ENCODE data around the gene SYNDIG1L. TPM values are rescaled to one million over a fixed set of nuclear protein-coding genes. Genes with fewer than 3 reads are reported as not detected.

Gene SYNDIG1L
- total RNA-seq (2014; rRNA removed; shearing (Covaris generic)): not detected in 2 replicates

DNA sequence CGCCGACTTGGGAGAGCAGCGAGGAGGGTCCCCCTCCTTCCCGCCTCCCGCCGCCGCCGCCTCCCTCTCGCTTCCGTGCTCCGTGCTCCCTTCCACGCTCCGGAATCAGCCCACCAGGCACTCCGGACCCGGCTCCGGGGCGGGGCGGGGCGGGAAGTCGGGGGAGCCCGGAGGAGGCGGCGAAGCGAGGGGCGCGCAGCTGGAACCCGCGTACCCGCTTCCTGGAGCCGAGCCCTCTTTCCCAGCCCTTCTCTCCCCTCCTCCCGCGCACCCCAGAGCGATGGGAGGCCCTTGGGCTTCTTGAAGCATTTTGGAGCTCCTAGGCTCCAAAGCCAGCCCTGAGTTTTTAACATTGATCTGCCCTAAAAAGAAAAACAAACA lies at the start of gene SYNDIG1L:
SYNDIG1L (minus strand) TSS at position 9 of the 381 bp plus-strand sequence. CDS start 16,466 bp downstream, outside the sequence.
- H3K4me1 ChIP-seq (replicated peaks): no peaks in the 10 kb centered on the region
- no peaks in the 10 kb centered on the region for H3K36me3 ChIP-seq
- H3K27me3 ChIP-seq (replicated peaks): peaks cover 11% of the 10 kb centered on the region
- no peak within 1 kb of the TSS for H3K27ac ChIP-seq
- DNase-seq (ENCODE audit: low read depth in 1 of 2, low spot score in 2 of 2): no peak
- no peaks in the 10 kb centered on the region for H3K9me3 ChIP-seq (replicated peaks)
- H3K4me3 ChIP-seq: no peak within 1 kb of the TSS

DNA sequence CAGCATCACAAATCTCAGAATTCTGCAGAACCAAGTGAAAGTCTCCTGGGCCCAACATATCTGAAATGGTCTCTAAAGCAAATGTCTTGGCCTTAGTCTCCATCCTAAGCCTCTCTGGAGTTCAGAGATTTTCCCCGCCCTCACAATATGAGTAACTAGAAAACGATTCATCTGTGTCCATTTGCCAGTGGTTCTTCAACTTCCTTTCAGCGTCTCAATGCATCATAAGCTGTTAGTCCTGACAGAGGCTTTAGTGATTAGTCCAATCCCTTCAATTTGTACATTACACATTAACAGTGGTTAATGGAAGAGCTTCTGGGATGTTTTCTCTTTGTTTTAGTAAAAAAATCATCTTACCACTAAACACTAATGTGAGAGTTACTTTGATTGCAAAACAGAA lies 49.7 kb upstream of the SYNDIG1L start:
- no peak for DNase-seq (ENCODE audit: low read depth in 1 of 2, low spot score in 2 of 2)

DNA sequence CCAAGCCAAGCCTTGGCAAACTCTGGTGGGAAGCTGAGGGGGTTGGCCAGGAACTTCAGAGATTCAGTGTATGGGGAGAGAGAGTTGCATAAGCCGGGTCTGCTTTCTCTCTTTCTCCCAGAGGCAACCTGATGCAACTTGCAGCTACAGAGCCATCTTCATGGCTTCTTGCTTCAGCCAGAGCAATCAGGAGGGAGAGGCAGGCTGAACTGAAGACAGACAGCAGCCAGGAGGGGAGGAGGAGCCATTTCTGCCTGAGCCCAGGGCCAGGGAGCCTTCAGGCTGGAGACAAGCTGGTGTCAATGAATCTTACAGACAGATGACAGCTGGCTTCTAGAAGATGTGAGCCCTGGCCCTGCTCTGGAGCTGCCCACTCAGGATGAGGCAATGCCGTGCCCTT lies 48.4 kb upstream of the SYNDIG1L start:
- no peak overlapping the region for H3K27ac ChIP-seq
- no peaks in the 10 kb centered on the region for H3K27me3 ChIP-seq (replicated peaks)

More for the DNA sequence above, 49.7 kb upstream of the SYNDIG1L start:
- H3K27me3 ChIP-seq (replicated peaks): no peaks in the 10 kb centered on the region
- H3K4me3 ChIP-seq: no peak overlapping the region
- H3K36me3 ChIP-seq: no peaks in the 10 kb centered on the region; the same call in 1 of the 2 replicates
- H3K9me3 ChIP-seq (replicated peaks): no peaks in the 10 kb centered on the region; the same call in 1 of the 2 replicates
- H3K4me1 ChIP-seq (replicated peaks): no peaks in the 10 kb centered on the region
- H3K27ac ChIP-seq: no peak overlapping the region

DNA sequence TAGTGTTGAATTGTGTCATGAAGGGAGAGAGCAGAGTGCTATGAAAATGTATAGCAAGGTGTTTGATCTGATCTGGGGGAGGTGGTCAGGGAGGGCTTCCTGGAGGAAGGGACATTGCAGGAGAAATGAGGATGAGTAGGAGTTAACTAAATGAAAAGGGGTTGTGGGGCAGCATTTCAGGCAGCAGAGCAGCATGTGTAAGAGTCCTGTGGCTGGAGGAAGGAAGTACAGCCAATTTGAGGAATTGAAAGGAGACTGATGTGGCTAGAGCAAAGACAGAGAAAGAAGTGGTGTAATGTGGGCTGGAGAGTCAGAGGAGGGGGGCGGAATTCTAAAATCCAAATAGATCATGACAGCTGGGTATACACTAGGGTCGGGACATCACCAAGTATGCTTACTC lies 46.6 kb upstream of the SYNDIG1L start:
- no peaks in the 10 kb centered on the region; the same call in 1 of the 2 replicates for H3K4me1 ChIP-seq (replicated peaks)
- H3K27ac ChIP-seq: no peak overlapping the region
- no peaks in the 10 kb centered on the region; the same call in 1 of the 2 replicates for H3K9me3 ChIP-seq (replicated peaks)
- no peaks in the 10 kb centered on the region for H3K27me3 ChIP-seq (replicated peaks)
- H3K4me3 ChIP-seq: no peak overlapping the region
- no peak for DNase-seq (ENCODE audit: low read depth in 1 of 2, low spot score in 2 of 2)
- H3K36me3 ChIP-seq: no peaks in the 10 kb centered on the region

More for the DNA sequence above, 48.4 kb upstream of the SYNDIG1L start:
- Histone ChIP-seq H3K4me3 (no peak overlapping the region), H3K36me3 (no peaks in the 10 kb centered on the region; the same call in 1 of the 2 replicates), H3K9me3 (replicated peaks) (no peaks in the 10 kb centered on the region; the same call in 1 of the 2 replicates), H3K4me1 (replicated peaks) (no peaks in the 10 kb centered on the region; the same call in 1 of the 2 replicates)
- DNase-seq (ENCODE audit: low read depth in 1 of 2, low spot score in 2 of 2): no peak

DNA sequence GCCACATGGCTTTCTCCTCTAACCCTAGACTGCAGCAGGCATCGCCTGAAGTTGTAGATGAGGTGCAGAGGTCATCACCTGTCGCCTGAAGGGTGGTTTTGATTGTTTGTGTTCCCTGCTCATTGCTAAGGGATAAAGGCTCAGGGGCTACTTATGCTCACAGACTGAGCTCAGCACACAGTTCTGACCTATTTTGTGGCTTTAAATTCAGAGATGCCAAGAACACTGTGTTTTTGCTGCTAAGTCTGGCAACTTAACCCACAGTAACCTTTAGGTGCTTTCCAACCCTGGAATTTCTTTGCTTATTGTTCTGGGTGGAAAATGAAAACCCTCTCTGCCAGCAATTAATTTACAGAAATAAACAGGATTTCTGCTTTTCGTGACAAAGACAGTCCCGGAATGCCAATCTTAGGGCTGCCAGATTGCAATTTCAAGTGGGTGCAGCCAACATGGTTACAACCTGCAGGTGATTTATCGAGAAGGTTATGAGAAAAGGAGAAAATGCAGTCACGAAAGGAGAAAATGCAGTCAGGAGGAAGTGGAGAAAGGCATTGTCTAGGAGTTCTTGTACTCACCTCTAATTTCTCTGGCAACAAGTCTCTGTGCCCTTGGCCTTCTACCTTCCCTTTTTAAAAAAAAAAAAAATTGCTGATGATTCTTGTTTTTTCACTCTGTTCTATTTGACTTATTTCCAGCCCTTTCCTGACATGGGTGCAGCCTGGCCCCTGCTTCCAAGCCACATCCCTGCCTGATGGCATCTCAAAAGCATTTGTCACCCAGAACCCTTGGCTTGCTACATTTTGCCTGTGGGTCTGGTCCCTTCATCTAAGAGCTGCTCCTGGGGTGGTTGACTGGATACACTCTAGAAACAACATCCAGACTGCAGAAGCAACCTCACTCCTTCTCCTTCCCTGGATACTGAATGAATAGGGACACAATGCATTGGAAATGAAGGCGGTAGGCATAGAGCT lies 43.8 kb upstream of the SYNDIG1L start:
- Histone ChIP-seq H3K27me3 (replicated peaks) (no peaks in the 10 kb centered on the region), H3K9me3 (replicated peaks) (no peaks in the 10 kb centered on the region; the same call in 1 of the 2 replicates), H3K4me1 (replicated peaks) (no peaks in the 10 kb centered on the region; the same call in 1 of the 2 replicates), H3K27ac (no peak overlapping the region), H3K36me3 (no peaks in the 10 kb centered on the region), H3K4me3 (no peak overlapping the region)
- DNase-seq (ENCODE audit: low read depth in 1 of 2, low spot score in 2 of 2): no peak

DNA sequence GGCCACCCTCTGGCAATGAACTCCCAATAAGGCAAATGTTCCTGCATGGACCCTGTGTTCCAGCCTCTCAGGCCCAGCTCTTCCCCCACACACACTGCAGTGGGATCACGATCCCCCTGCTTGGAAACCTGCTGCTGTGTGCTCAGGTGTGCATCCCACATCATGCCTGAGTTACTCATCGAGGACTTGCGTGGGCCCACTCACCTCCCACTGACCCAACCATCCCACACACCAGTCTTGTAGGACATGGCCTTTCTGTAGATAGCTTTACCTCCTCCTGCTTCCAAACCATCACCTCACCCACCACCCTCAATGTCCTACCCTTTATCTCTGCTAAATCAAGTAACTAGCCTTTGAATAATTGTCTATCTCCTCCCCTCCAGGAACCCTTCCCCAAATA lies 42.5 kb upstream of the SYNDIG1L start:
- Histone ChIP-seq H3K9me3 (replicated peaks) (no peaks in the 10 kb centered on the region), H3K27ac (no peak overlapping the region), H3K4me1 (replicated peaks) (no peaks in the 10 kb centered on the region; the same call in 1 of the 2 replicates), H3K27me3 (replicated peaks) (no peaks in the 10 kb centered on the region), H3K4me3 (no peak overlapping the region), H3K36me3 (no peaks in the 10 kb centered on the region)
- DNase-seq (ENCODE audit: low read depth in 1 of 2, low spot score in 2 of 2): no peak

DNA sequence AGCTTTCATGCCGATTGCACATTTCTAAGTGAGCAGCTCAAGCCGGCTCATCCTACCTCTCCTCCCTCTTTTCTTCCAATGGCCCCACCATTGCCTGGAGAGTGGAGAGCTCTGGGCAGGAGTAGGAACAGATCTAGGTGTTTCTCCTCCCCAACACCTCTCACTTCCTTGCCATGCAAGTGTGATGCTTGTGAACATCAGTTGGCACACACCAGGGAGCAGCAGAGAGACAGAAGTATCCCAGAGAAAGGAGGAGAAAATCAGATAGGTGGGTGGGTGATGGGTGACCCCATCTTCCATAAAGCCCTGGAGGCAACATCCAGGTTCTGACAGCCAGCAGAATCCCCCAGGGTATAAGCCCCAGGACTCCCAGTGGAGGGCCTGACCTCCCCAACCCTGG lies 39.3 kb upstream of the SYNDIG1L start:
- H3K36me3 ChIP-seq: no peaks in the 10 kb centered on the region
- H3K27ac ChIP-seq: no peak overlapping the region
- H3K27me3 ChIP-seq (replicated peaks): no peaks in the 10 kb centered on the region
- no peak overlapping the region for H3K4me3 ChIP-seq
- H3K9me3 ChIP-seq (replicated peaks): no peaks in the 10 kb centered on the region
- H3K4me1 ChIP-seq (replicated peaks): no peaks in the 10 kb centered on the region; the same call in 1 of the 2 replicates
- no peak for DNase-seq (ENCODE audit: low read depth in 1 of 2, low spot score in 2 of 2)

DNA sequence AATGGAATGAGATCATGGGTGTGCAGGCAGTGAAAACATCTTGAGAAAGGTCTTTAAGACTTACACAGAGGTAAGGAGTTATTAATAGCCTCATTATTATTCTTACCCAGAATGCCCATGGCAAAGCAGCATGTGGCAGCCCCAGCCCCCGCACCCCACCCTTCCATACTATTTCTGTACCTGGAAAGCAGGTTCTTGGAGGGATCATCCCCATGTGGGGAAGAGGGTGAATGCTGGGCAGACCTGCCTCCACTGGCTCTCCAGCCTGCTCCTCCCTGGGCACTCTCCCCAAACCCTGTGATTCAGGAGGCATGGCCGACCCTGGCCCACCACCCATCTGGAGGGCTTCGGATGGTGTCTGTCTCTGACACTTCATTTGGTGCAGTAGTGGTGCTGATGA lies 38.8 kb upstream of the SYNDIG1L start:
- peaks cover 3% of the 10 kb centered on the region for H3K4me1 ChIP-seq (replicated peaks)
- no peak overlapping the region for H3K27ac ChIP-seq
- no peaks in the 10 kb centered on the region for H3K27me3 ChIP-seq (replicated peaks)
- H3K36me3 ChIP-seq: no peaks in the 10 kb centered on the region
- no peak overlapping the region for H3K4me3 ChIP-seq
- no peak for DNase-seq (ENCODE audit: low read depth in 1 of 2, low spot score in 2 of 2)
- H3K9me3 ChIP-seq (replicated peaks): no peaks in the 10 kb centered on the region

DNA sequence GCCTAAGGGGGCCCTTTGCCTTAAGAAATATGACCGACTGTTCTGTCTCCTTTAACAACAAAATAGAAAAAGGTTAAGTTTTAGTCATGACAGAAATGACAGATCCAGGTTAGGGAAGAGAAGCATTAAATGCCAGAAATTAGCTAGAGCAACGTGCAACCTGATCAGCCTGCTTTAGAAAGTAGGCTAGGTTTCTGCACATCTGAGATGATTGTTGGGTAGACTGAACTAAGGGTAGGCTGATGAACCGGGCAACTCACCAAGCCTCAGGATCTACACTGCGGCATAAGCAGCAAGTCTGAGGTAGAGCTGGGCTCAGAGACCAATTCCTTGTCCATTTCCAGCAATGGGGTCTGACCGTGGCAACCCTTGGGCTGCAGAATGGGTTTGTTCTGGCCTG lies 37.7 kb upstream of the SYNDIG1L start:
- Histone ChIP-seq H3K9me3 (replicated peaks) (no peaks in the 10 kb centered on the region), H3K4me1 (replicated peaks) (peaks cover 8% of the 10 kb centered on the region), H3K27me3 (replicated peaks) (no peaks in the 10 kb centered on the region), H3K27ac (no peak overlapping the region), H3K4me3 (no peak overlapping the region), H3K36me3 (no peaks in the 10 kb centered on the region)
- DNase-seq (ENCODE audit: low read depth in 1 of 2, low spot score in 2 of 2): no peak

DNA sequence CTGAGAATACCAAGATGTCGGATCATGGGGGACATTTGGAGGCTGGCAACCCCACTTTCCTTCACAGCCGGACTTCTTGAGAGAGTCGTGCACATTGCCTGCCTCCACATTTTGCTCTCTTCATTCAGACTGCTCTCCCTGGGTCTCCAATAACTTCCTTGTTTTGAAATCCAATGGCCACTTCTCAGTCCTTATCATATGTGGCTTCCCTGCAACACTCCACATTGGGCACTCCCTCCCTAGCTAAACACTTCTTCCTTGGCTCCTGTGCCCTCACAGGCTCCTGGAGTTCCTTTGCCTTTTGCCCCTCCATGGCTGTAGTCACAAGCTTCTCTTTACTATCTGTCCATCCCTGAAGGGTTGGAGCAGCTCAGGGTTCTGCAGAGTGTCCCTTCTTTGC lies 37.0 kb upstream of the SYNDIG1L start:
- no peaks in the 10 kb centered on the region for H3K9me3 ChIP-seq (replicated peaks)
- no peak overlapping the region for H3K27ac ChIP-seq
- DNase-seq (ENCODE audit: low read depth in 1 of 2, low spot score in 2 of 2): no peak
- no peaks in the 10 kb centered on the region for H3K36me3 ChIP-seq
- no peak overlapping the region for H3K4me3 ChIP-seq
- H3K27me3 ChIP-seq (replicated peaks): no peaks in the 10 kb centered on the region
- H3K4me1 ChIP-seq (replicated peaks): peaks cover 8% of the 10 kb centered on the region

DNA sequence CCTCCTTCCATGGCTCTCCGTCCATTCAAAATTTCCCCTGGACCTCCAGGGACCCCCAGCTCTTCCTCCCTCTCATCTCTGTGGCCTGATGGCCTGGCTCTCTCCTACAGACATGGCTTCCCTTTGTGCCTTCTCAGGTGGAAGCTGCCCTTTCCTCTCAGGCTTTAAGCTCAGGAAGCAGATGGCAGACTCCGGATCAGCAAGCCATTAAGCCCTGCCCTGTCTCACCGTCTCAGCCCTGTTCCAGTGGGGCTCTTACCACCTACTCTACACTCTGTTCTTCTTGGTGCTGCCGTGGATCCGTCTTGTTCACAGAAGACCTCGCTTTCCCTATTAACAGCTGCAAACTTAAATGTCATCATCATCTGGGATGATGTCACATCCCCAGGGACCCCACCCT lies 34.0 kb upstream of the SYNDIG1L start:
- H3K4me3 ChIP-seq: no peak overlapping the region
- no peak overlapping the region for H3K27ac ChIP-seq
- peaks cover 8% of the 10 kb centered on the region for H3K4me1 ChIP-seq (replicated peaks)
- no peaks in the 10 kb centered on the region for H3K36me3 ChIP-seq
- H3K9me3 ChIP-seq (replicated peaks): no peaks in the 10 kb centered on the region
- no peak for DNase-seq (ENCODE audit: low read depth in 1 of 2, low spot score in 2 of 2)
- no peaks in the 10 kb centered on the region for H3K27me3 ChIP-seq (replicated peaks)

DNA sequence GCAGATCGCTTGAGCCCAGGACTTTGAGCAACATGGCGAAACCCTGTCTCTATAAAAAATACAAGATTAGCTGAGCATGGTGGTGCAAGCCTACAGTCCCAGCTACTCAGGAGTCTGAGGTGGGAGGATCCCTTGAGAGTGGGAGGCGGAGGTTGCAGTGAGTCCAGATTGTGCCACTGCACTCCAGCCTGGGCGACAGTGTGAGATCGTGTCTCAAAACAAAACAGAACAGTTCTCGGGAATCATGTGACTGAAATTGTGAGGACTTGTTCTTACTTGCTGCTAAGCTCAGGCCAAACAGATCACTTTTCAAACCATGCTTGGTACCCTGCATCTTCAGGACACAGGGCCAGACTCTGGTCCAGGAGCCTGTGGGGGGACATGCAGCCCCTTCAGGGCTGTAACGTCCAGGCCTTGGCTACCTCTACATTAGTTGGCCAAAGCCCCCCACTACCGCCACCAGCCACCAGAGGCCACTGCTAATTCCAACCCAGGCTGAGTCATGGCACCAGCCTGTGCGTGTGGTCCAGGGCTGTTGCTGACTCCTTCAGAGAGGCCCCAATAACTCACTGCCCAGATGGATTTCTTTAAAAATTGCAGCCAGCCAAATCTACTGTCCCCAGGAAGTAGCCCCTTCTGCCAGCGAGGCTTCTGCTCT lies 33.4 kb upstream of the SYNDIG1L start:
- peaks cover 8% of the 10 kb centered on the region for H3K4me1 ChIP-seq (replicated peaks)
- H3K4me3 ChIP-seq: no peak overlapping the region
- H3K36me3 ChIP-seq: no peaks in the 10 kb centered on the region
- DNase-seq (ENCODE audit: low read depth in 1 of 2, low spot score in 2 of 2): peak; percentile 50 to 77
- no peaks in the 10 kb centered on the region for H3K9me3 ChIP-seq (replicated peaks)
- no peaks in the 10 kb centered on the region for H3K27me3 ChIP-seq (replicated peaks)
- H3K27ac ChIP-seq: no peak overlapping the region

DNA sequence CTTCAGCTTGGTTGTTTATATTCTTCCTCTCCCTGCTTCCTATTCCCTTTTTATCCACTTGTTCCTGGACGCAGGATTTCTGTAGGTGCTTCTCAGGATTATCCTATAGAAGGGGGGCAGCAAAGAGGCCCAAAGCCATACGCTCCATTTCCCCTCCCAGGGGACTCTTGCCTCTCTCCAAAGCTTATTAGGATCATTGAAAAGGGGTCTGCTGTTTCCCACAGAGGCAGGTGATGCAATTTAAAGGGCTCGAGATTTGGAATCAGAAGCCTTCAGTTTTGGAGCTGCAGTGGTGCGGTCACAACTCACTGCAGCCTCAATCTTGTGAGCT lies 31.5 kb upstream of the SYNDIG1L start:
- Histone ChIP-seq H3K36me3 (no peaks in the 10 kb centered on the region), H3K4me3 (no peak overlapping the region), H3K9me3 (replicated peaks) (no peaks in the 10 kb centered on the region), H3K27me3 (replicated peaks) (peaks cover 2% of the 10 kb centered on the region; the same call in 1 of the 2 replicates), H3K27ac (no peak overlapping the region), H3K4me1 (replicated peaks) (peaks cover 8% of the 10 kb centered on the region)
- no peak for DNase-seq (ENCODE audit: low read depth in 1 of 2, low spot score in 2 of 2)

All from SJSA1 (cell line).